Measurements from ENCODE around the gene PTPN14.

Gene PTPN14

DNA sequence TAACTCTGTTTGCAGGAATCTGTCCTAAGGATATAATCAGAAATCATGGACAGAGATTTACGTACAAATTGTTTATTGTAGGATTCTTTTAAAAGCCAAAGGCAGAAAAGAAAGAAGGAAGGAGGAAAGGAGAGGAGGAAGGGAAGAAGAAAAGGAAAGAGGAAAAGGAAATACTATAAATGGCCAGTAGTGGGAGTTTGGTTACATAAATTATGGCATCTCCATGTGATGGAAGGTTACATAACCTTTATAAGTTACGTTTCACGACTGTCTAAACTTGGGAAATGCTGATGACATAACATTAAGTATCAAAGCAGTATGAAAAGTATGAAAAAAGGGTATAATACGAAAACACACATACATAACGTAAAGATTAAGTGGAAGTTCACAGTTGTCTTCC is 231.5 kb downstream of the PTPN14 start:
- DNase-seq (ENCODE audit: extremely low read depth in 1 of 2, low read depth in 1 of 2) = no peak

DNA sequence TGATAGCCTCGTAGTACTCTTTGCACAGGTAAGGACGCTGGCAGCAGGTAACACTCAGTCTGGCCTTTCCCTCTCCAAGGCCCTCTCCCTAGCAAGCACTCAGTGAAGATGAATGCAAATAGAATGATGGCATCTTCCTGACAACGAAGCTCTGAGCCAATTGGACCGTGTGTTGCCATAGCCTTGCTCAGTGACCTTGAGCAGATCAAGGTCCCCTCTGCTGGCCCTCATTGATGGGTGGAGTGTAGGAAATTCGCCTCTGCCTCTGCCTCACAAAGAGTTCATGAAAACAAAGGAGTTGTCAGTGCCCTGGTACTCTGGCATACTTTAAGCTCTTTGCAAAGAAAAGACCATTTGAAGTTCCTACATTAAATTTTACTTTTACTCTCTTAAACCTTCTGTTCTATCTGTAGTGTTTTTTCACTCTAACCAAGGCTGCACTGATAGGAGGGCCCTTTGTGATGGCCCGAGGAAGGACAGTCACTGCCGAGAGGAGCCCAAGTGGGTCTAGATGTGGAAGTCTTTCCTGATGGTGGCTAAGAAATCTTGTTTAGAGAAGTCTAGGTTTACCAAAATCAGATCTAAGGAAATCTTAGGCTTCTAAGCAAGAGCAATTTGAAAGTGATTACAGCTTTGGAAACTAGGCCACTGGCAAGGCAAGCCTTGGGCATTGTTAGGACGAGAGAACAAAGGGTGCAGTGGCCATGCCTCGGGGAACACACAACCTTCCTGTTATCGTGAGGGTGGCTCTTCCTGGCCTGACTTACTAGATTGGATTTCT is 232.3 kb downstream of the PTPN14 start:
- no peak for DNase-seq (ENCODE audit: extremely low read depth in 1 of 2, low read depth in 1 of 2)

DNA sequence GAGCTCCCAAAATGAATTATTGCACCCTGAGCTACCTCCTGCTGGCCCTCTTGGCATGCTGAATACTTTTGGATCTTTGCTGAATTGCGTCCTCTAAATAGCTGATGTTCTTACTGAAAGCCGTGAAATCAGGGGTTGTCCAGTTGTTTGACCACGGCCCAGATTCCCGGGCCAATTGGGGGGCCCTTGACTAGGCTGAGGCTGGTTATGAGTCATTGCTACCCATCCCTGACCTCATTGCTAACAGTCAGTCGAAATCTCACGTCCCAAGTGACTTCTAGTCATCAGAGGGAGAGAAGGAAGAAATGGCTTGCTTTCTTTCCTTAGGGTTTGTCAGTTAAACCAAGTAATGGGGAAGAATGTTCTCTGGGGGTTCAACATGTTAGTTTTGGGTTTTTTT is 233.0 kb downstream of the PTPN14 start:
- no peak for DNase-seq (ENCODE audit: extremely low read depth in 1 of 2, low read depth in 1 of 2)

DNA sequence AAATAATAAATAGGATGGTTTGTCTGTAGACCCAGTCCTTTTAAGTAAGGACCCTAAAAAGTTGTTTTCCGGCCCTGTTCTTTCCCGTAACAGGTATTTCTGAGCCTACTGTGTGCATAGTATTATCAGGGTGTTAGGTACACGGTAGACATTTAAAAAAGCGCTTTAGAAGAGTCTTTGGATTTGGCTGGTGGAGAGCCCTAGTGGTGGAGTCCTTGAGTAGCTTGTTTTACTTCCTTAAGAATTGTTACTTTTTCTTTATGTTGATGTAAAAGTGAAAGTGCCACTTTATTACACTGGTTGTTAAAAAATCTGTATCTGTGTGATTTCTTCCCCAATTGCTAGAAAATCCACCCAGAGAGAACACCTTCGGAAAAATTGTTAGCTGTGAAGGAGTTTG is 233.7 kb downstream of the PTPN14 start:
- no peak for DNase-seq (ENCODE audit: extremely low read depth in 1 of 2, low read depth in 1 of 2)

DNA sequence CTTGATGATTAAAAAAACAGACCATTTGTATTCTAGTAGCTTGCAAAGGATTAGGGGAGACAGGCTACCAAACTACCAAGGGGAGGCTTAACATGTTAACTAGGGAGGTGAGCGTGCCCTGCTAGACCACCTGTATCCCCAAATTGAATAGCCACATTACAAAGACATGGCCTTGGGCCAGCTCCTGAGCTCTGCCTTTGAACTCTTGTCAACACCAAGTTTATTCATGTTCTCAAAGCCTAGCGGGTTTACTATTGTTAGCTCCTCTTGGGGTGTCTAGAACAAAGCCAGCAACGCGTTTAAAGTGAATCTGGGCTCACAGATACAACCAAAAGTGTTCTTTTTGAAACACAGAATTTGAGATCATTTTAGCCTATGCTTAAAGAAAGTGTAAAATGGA is 234.1 kb downstream of the PTPN14 start:
- no peak for DNase-seq (ENCODE audit: extremely low read depth in 1 of 2, low read depth in 1 of 2)

DNA sequence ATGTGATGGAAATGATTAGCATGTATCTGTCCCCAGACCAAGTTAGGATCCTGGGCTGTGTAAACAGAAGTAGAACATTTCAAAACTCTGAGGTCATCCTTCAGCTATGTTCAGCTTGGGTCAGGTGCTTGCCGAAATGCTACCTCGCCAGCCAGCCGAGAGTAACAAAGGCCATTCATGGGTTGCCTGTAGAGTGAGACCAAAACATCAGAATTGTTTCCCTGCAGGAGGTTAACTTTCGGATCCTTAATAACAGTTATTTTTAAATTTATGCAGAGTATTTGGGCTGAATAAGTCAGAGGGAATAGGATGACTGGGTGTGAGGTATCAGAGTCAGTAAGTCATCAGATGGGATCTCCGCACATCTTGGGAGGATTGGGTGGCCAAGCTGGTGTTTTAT is 234.8 kb downstream of the PTPN14 start:
- no peak for DNase-seq (ENCODE audit: extremely low read depth in 1 of 2, low read depth in 1 of 2)

DNA sequence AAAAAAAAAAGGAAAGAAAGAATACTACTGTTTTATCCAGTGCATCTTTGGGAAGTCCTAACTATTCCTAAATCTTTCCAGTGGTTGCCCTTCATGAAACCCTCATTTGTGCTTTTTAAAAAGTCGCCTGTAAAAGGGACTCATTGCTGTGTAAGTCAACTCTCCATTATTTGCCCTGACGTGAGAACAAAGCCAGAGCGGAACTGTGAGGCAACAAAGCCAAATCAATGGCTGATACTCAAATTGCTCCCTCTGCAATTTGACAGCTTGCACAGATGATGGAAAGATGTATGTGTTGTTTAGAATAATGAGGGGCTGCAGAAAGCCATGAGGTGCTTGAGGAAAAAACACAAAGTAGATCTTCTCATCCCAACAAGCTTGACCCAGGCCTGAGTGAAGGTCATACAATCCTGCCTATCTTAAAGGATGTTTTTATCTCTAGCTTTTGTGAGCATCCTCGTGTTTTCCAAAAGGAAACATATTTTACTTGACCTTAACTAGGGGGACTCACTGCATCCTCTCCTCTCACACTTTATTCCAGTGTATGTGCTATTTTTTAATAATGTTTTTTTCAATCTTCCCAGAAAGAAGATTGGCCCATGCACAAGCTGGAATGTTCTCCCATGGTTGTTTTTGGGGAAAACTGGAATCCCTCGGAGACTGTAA is 237.1 kb downstream of the PTPN14 start:
- no peak for DNase-seq (ENCODE audit: extremely low read depth in 1 of 2, low read depth in 1 of 2)

DNA sequence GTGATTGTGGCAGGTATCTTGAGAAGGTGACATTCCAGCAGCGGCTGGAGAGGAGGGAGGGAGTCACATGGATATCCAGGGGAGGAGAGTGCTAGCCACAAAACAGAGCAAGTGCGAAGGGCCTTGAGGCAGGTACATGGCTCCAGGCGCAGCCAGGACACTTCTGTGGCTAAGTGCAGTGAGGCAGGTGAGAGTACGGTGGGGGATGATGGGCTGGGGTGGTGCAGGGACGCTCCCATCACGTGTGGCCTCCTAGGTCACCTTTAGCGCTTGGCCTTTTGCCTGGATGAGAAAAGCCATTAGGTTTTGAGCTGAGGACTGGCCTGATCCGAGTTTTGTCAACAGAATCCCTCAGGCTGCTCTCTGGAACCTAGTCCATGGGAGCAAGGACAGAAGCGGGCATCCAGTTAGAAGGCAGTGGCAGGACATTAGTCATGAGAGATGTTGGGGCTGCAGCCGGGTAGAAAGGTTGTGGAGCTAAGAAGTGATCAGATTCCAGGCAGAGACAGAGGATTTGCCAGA is 238.8 kb downstream of the PTPN14 start:
- no peak for DNase-seq (ENCODE audit: extremely low read depth in 1 of 2, low read depth in 1 of 2)

DNA sequence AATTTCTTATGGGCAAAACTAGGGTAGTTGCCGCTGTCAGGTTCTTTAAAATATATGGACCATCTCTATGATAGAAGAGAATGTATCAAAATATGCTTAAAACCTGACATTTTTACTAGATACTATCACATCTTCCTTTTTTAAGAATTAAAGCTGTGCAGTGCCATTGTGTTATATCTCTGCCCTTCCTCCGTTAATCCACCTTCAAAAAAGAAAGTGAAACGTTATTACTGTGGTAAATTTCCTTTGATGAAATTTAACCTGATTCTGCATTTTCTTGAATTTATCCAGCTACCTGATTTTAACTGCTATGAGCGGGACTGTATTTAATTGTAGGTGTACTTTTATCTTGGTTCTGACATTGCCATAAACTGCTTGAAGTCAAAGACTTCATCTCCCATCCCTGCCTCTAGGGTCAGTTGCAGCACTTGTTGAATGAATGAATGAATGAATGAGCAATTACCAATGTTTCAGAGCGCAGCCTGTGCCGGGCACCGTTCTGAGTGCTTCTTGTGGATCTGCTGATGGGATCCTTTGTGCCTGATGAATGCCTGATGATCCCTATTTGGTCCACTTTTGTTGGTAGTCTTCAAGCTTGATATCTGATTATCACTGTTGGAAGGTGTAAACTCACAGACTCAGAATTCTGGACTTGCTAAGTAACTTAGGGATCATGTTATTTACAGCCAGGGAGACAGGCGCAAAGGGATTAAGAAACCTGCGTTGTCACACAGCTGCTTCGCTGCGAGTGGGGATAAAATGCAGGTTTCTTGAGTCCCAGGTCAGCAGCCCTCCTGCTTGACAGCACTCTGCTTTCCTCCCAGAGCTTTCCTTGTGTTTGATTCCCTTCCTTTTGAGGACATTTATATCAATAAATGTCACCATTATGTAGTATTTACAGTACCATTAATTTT is 240.4 kb downstream of the PTPN14 start:
- DNase-seq (ENCODE audit: extremely low read depth in 1 of 2, low read depth in 1 of 2) = no peak

DNA sequence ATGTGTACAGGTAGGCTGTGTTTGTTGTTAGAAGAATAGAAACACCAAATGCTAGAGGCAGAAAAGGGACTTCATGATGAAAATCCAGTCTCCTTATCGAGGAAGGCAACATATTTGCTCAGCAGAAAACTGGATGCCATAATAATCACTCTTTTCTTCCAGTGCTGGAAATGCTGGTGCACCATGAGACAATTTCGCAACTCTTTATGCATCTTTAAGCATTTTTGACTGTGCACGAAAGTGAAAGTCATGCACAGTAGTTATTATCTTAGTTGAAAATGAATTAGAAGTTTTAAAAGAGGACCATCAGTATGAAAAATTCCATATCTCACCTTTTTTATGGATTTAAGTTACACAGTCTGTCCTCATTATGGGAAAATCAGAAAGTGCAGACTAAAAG is 241.4 kb downstream of the PTPN14 start:
- DNase-seq (ENCODE audit: extremely low read depth in 1 of 2, low read depth in 1 of 2) = no peak

DNA sequence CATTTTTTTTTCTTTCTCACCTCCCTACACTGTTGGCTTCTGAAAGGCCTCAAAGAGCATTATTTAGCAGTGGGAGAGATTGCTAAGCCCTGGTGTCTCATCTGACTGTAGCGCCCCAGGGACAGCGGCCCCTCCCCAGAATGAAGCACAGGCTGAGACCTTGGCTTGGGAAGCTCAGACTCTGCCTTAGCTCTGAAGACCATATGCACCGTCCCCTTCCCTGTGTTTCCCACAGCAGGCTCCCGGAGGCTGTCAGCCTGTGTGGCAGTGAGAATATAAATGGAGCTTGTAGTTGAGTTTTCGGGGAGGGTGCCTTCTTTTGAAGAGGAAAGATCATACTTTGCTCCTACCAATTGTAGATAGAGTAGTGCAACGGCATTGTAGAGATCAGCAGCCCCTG is 245.1 kb downstream of the PTPN14 start:
- DNase-seq (ENCODE audit: extremely low read depth in 1 of 2, low read depth in 1 of 2) = no peak

DNA sequence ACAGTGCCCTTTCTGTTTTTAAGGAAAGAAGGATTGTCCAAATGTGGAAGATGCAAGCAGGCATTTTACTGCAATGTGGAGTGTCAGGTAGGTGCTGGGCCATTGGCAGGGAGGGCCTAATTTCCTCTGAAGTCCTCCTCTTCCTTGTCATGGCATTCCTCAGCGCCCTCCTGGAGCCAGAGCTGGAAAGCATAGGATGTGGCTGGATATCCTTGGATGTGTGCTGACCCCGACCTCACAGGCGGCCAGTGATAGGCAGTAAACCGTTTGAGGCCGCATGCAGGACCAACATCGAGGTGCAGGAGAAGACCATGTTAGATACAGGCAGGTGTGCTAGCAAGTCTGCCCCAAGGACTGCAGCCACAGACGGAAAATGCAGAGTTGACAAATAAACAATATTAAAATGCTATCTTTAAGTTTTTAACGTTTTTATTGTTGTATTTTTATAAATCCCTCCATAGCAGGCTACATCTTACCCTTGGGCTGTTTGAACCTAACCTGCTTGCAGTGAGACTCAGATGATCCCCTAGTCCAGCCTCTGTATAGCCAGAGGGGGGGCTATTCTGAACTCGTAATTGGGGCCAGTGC is 246.1 kb downstream of the PTPN14 start:
- no peak for DNase-seq (ENCODE audit: extremely low read depth in 1 of 2, low read depth in 1 of 2)

DNA sequence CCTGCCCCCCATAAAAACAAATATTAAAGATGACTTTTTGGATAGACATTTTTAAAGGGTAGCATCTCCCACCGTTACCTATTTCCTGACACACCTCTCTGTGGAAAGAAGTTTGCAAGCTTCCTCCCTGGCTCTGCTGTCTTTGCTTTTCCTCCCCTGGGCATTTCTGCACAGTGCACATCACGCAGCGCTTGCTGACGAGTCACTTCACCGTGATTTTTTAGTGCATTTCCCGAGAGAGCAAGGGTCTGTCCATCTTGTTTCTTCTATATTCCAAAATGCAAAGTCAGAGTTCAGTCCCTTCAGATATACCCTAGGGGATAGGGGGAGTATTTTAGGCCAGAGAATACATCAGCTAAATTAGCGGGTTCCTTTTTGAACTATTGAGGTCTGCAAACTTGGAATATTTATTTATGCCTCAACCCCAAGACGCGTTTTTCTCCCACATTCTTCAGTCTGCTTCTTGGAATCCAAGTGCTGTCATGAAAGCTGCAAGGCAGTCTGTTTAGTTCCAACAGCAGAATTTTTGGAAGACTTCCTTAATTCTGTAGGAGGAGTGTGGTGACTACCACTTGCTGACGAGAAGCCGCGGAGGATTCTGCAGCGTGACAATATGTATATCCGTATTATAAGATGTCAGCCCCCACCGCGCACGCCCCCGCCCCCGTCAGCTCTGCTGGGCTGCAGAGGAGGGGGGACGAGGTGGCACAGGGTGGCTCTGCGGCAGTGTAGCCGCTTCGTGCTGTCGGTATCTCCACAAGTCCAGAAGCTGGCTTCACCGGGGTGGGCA is 248.1 kb downstream of the PTPN14 start:
- DNase-seq (ENCODE audit: extremely low read depth in 1 of 2, low read depth in 1 of 2) = no peak

DNA sequence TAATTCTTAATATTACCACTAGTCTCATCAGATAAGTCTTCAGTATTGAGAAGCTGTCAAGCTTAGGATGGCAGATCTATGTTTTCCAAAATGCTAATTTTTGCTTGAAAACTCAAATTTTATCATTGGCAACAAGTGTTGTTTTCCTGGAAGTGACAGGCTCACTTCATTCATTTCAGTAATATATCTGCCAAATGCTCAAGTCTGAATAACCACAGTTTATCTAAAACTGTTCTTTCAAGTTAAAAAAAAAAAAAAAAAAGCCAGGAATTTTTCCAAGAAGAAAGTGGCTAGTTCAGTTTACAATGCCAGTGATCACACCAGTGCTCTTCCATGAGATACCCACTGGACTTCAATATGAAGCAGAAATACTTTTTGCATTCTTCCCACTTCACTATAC is 249.9 kb downstream of the PTPN14 start:
- DNase-seq (ENCODE audit: extremely low read depth in 1 of 2, low read depth in 1 of 2) = no peak

DNA sequence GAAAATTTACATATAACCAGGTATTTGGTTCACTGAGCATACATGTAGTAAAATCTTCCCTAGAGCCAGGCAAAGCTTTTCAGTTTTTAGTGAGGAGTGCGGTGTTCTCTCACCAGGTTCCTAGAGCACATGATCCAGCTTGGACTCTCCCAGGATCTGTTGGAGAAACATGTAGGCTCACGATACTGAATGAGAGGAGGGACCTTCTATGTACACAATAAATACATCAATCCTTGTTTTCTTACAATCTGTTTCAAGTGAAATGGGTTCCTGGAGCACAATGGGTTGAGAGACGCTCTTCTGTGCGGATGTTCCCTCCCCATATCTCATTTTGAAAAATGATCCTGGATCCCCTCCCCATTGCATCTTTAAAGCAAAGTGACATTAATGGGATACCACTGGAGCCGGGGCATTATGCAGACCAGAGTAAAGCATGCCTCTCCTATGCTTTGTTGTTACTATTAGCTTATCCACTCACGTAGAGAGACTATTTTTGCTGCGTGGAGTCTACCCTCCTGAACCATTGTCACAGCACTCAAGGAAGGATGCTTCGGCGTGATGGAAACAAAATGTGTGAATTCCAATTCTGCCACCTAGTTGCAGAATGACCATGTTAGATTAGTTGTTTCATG is 251.1 kb downstream of the PTPN14 start:
- DNase-seq (ENCODE audit: extremely low read depth in 1 of 2, low read depth in 1 of 2) = no peak
